HG03175 (cell line): ENCODE data around the gene DESI2.

Experiments
- ATAC-seq: cut with Tn5 transposase; IDR thresholded peaks from one replicate; pipeline ENCODE4 v1.9.1; 2021; ENCODE audit warnings: mild to moderate bottlenecking, moderate library complexity; ENCODE audit not compliant: unreplicated experiment

Gene DESI2

DNA sequence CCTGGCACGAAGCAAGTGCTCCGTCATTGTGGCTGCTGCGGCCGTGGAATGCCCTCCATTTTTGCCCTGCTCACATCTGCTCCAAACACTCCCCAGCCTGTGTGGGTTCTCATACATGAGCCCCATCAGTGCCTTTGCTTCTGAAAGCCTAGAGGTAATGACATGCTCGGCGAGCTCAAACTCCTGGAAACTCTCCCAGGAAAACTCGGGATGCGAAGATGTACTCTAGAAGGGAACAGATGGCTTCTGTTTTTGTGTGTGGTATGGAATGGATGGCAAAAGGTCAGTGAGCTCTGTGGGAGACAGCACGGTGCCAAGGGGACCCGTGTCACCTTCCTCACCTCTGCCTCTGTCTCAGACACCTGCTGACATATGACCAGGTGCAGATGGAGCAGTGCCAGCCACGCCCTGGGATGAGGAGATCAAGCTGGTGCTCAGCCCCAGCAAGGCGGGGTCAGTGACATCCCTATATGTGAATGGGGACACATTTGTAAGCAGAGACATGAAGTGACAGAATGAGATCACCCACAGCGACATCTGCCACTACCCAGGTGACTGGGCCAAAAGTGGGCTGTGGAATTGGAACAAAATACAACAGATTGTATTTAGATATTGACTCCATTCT lies 98.5 kb downstream of the DESI2 start:
- no peak for ATAC-seq

DNA sequence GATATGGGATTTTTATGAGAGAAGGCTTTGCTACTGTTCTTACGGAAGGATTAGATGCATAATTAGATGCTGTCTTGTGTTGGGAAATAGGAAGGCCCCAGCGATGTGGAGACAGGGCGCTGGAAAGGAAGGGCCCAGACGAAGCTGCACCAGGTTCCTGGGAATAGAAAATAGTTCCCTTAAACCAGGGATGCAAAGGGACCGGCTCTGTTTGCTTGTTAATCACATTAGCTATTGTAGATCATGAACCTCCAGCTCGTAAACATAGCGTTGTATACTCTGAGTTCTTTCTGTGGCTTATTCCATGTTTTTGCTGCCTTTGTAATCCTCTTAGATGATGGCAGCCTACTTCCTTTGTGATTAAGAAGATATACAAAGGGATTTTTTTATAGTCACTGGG lies 102.7 kb downstream of the DESI2 start:
- ATAC-seq = no peak

GRCh38 chr1:244757091-244757939 lies 104.4 kb downstream of the DESI2 start:
- no peak for ATAC-seq
